Measurements from ENCODE around the gene SEC63.
"Not testable (repeated sequence)": the region's sequence is repeated elsewhere in the genome, so short reads cannot be mapped to it uniquely, and the experiment has no call there.

The SEC63 gene

GRCh38 chr6:107971181-107971580 is 13.2 kb upstream of the SEC63 start:
- no peak for DNase-seq

DNA sequence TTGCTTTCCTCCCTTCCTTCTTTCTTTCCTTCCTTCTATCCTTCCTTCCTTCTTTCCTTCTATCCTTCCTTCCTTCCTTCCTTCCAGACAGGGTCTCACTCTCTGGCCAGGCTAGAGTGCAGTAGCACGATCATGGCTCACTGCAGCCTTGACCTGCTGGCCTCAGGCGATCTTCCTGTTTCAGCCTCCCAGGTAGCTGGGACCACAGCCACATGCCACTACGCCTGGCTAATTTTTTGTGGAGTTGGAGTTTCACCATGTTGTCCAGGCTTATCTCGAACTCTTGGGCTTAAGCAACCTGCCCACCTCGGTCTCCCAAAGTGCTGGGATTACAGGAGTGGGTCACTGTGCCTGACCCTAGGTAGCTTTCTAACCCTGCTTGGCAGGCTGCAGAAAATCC is 12.2 kb upstream of the SEC63 start:
- DNase-seq: no peak

- DNase-seq: no peak
Observed at GRCh38 chr6:107968081-107968480, 10.1 kb upstream of the SEC63 start.

- DNase-seq: no peak
Observed at GRCh38 chr6:107965746-107966145, 7.7 kb upstream of the SEC63 start.

- no peak for DNase-seq
Observed at GRCh38 chr6:107962723-107963122, 4.7 kb upstream of the SEC63 start.

DNA sequence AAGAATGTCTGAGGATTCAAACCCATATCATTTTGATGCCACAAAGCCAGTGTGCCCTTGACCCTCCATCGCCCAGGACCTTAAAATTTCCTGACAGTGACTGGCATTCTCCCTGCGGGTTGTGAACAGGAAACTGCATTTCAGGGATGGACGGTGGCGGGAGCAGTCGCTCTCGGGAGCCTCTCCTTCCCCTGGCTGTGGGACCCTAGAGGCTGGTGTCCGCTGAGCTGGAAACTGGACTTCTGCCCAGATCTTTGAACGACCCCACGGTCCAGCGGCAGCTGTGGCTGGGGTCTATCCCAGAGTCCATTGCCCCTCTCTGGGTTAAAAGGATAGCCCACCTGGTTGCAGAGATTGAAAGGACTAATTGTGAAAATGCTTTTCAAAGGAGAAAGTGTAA is 1.4 kb upstream of the SEC63 start:
- no peak for DNase-seq

DNA sequence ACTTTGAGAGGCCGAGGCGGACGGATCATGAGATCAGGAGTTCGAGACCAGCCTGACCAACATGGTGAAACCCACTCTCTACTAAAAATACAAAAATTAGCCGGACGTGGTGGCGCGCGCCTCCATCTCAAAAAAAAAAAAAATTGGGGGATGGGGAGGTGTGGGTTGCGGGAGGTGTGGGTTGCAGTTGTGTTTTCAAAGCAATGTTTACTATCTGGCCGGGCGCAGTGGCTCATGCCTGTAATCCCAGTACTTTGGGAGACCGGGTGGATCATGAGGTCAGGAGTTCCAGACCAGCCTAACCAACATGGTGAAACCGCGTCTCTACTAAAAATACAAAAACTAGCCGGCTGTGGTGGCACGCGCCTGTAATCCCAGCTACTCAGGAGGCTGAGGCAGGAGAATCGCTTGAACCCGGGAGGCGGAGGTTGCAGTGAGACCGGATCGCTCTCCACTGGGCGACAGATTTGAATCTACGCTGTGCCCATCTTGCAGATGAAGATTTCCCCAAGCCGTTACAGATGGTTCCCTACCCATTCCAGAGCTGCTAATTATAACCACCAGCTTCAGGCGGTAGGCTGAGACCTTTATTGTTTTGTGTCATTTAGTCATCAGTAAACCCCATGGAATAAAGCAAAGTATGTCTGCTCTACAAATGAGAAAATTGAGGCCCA is 818 bp upstream of the SEC63 start:
- not testable (repeated sequence) for DNase-seq

DNA sequence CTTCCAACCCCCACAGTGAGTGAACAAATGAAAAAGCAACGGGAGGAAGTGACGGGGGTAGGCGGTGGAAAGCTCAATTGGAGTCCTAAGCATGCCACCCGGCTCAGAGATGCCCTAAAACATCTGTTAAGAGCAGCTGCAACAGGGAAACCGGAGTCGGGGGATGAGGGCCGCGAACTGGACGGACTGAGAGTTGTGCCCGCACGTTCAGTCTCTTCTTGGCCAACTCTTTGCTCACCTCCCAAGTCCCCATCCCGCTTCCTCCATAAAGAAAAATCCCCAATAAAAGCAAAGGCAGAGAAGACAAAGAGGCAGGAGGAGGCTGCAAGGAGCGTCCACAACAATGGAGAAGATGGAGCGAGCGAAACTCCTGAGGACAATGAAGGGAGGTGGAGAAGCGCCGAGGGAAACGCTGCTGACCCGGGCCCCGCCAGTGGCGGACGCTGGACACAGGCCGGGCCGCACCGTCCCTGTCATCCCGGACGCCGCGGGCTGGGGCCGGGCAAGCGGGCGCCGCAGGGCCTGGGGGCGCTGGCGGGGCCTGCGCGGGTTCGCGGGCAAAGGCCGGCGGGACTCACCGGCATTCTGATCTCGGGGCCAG is 600 bp downstream of the SEC63 start:
- DNase-seq: peak; percentile 70 to 73

- no peak for DNase-seq
Observed at GRCh38 chr6:107956586-107957307, 1.3 kb downstream of the SEC63 start.

- no peak for DNase-seq
Observed at GRCh38 chr6:107956181-107956580, 1.8 kb downstream of the SEC63 start.

- DNase-seq: not testable (repeated sequence)
Observed at GRCh38 chr6:107953858-107954414, 4.1 kb downstream of the SEC63 start.

- no peak for DNase-seq
Observed at GRCh38 chr6:107943626-107944439, 14.2 kb downstream of the SEC63 start.

DNA sequence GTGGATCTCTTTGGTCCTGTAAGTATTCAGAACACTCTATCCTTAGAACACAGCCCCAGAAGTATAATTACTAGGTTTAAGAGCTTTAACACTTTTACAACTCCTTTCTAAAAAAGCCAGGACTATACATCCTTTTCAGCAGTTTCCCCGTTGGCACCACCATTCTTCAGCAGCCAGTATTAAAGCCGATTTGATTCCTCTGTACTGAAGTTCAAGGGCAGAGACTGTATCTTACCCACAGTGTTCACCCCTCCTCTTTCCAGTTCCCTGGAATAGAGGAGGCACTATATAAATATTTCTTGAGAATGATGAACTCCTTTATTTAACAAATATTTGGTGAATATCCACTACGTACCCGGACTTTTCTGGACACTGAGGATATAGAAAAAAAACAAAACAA is 15.9 kb downstream of the SEC63 start:
- DNase-seq: no peak

- no peak for DNase-seq
Observed at GRCh38 chr6:107941627-107942026, 16.4 kb downstream of the SEC63 start.

DNA sequence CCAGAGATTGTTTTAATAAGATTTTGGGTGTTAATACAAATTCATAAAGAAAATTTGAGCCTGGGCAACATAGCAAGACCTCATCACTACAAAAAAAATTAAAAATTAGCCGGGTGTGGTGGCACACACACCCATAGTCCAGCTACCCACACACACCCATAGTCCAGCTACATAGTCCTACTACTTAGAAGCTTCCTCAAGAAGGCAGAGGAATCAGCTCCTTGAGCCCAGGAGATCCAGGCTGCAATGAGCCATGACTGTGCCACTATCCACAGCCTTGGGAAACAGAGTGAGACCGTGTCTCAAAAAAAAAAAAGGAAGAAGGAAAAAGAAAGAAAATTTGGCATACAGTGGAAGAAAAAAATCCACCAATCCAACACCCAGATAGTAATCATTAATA is 16.8 kb downstream of the SEC63 start:
- no peak for DNase-seq

DNA sequence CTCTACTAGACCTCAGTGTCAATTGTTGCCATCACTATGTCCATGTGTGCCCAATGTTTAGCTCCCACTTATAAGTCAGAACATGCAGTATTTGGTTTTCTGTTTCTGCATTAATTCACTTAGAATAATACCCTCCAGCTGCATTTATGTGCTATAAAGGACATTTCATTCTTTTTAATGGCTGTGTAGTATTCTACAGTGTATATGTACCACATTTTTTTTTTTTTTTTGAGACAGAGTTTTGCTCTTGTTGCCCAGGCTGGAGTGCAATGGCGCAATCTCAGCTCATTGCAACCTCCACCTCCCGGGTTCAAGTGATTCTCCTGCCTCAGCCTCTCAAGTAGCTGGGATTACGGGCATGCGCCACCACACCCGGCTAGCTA is 21.1 kb downstream of the SEC63 start:
- DNase-seq: not testable (repeated sequence)

GRCh38 chr6:107936162-107936909 is 21.7 kb downstream of the SEC63 start:
- no peak for DNase-seq

DNA sequence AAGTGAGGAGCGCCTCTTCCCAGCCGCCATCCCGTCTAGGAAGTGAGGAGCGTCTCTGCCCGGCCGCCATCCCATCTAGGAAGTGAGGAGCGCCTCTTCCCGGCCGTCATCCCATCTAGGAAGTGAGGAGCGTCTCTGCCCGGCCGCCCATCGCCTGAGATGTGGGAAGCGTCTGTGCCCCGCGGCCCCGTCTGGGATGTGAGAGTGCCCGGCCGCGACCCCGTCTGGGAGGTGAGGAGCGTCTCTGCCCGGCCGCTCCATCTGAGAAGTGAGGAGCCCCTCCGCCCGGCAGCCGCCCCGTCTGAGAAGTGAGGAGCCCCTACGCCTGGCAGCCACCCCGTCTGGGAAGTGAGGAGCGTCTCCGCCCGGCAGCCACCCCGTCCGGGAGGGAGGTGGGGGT is 23.8 kb downstream of the SEC63 start:
- DNase-seq: not testable (repeated sequence)

DNA sequence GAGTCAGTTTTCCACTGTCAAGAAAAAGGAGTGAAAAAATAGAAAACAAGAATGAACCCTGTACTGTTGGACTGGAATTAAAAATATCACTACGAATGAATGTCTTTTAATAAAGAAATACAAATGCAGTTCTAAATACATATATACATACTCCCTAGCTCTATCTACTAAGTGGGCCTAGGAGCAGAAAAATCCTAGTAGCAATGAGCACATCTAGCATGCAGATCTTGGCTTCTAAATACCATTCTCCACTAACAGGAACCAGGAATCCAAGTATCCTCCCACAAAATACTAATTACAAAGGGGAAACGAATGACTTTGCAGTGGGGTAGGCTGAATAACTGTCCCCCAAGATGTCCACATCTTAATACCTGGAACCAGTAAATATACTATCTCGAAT is 25.4 kb downstream of the SEC63 start:
- DNase-seq: no peak

DNA sequence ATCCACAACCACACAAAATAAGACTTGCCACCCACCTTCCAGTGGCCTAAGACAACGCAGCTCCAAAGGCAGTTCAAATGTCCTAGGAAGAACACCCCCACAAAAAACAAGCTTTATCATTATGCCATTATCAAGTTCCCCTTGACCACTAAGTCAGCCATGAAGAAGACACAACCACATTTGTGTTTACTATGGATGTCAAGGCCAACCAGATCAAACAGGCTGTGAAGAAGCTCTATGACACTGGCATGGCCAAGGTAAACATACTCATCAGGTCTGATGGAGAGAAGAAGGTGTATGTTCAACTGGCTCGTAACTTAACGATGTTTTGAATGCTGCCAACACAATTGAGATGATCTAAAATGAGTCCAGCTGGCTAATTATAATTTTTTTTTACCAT is 26.1 kb downstream of the SEC63 start:
- DNase-seq: no peak

DNA sequence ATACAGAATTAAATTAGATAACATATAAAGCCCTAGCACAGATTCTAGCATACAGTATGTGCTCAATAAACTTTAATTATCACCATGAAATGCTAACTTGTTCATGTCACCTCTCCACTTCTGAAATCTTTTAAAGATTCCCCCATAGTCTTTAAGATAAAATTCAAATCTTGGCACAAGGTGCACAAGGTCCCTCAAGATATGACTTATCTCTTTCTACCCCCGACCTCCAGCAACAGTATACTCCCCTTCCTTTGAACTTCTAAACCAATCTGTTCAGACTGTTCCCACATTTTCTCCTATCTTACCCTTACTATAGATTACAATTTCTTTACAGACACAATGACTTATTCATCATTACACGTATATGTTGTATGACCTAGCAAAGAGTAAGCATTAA is 29.0 kb downstream of the SEC63 start:
- no peak for DNase-seq
